Measurements from ENCODE around the gene GAD2.

DNA sequence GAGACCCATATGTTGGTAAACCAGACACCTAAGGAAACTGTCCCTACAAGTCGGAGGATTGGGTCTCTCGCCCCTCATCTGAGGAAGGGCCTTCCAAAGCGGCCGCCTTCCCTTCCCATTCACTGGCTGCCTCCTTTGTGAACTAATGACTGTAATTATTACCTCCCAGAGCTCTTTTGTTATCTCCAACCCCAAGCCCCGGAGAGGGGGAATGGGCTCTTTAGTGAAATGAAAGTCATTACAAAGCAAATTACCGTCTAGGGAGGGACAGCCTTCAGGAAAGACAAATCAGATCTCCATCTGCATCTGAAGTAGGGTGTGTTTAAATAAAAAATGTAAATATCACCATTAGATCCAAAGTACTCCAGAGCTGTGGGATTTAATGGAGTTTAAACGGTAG is 2.6 kb upstream of the GAD2 start:
- TF ChIP-seq, protein P1, sequence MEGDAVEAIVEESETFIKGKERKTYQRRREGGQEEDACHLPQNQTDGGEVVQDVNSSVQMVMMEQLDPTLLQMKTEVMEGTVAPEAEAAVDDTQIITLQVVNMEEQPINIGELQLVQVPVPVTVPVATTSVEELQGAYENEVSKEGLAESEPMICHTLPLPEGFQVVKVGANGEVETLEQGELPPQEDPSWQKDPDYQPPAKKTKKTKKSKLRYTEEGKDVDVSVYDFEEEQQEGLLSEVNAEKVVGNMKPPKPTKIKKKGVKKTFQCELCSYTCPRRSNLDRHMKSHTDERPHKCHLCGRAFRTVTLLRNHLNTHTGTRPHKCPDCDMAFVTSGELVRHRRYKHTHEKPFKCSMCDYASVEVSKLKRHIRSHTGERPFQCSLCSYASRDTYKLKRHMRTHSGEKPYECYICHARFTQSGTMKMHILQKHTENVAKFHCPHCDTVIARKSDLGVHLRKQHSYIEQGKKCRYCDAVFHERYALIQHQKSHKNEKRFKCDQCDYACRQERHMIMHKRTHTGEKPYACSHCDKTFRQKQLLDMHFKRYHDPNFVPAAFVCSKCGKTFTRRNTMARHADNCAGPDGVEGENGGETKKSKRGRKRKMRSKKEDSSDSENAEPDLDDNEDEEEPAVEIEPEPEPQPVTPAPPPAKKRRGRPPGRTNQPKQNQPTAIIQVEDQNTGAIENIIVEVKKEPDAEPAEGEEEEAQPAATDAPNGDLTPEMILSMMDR (conservative IDR thresholded peaks at IDR 0.05; ENCODE audit: low read depth in 2 of 2) = no peak
- TF ChIP-seq EZH2 (IDR thresholded peaks at IDR 0.05; ENCODE audit: low read depth, unreplicated experiment) (no peak), EZH2phosphoT487 (IDR thresholded peaks at IDR 0.05; ENCODE audit: unreplicated experiment) (no peak), ZNF114 (CRISPR knock-in tag; IDR thresholded peaks at IDR 0.05) (no peak), NANOG (IDR thresholded peaks at IDR 0.05; ENCODE audit: borderline replicate concordance) (peak; percentile 98), POLR2AphosphoS5 (IDR thresholded peaks at IDR 0.05; ENCODE audit: low read depth) (no peak), ZNF331 (CRISPR knock-in tag; IDR thresholded peaks at IDR 0.05; ENCODE audit: low read depth) (no peak), JUNB (IDR thresholded peaks at IDR 0.05; ENCODE audit: unreplicated experiment) (no peak), CREB1 (CRISPR knock-in tag; IDR thresholded peaks at IDR 0.05; ENCODE audit: low read depth) (peak; percentile 38; the same call in 1 of the 2 replicates), STAT1 (IDR thresholded peaks at IDR 0.05; ENCODE audit: unreplicated experiment) (no peak)
- TF ChIP-seq, protein P2, sequence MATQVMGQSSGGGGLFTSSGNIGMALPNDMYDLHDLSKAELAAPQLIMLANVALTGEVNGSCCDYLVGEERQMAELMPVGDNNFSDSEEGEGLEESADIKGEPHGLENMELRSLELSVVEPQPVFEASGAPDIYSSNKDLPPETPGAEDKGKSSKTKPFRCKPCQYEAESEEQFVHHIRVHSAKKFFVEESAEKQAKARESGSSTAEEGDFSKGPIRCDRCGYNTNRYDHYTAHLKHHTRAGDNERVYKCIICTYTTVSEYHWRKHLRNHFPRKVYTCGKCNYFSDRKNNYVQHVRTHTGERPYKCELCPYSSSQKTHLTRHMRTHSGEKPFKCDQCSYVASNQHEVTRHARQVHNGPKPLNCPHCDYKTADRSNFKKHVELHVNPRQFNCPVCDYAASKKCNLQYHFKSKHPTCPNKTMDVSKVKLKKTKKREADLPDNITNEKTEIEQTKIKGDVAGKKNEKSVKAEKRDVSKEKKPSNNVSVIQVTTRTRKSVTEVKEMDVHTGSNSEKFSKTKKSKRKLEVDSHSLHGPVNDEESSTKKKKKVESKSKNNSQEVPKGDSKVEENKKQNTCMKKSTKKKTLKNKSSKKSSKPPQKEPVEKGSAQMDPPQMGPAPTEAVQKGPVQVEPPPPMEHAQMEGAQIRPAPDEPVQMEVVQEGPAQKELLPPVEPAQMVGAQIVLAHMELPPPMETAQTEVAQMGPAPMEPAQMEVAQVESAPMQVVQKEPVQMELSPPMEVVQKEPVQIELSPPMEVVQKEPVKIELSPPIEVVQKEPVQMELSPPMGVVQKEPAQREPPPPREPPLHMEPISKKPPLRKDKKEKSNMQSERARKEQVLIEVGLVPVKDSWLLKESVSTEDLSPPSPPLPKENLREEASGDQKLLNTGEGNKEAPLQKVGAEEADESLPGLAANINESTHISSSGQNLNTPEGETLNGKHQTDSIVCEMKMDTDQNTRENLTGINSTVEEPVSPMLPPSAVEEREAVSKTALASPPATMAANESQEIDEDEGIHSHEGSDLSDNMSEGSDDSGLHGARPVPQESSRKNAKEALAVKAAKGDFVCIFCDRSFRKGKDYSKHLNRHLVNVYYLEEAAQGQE (IDR thresholded peaks at IDR 0.05; ENCODE audit: unreplicated experiment) = no peak
- TF ChIP-seq, protein P3, sequence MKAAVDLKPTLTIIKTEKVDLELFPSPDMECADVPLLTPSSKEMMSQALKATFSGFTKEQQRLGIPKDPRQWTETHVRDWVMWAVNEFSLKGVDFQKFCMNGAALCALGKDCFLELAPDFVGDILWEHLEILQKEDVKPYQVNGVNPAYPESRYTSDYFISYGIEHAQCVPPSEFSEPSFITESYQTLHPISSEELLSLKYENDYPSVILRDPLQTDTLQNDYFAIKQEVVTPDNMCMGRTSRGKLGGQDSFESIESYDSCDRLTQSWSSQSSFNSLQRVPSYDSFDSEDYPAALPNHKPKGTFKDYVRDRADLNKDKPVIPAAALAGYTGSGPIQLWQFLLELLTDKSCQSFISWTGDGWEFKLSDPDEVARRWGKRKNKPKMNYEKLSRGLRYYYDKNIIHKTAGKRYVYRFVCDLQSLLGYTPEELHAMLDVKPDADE (IDR thresholded peaks at IDR 0.05) = no peak
- TF ChIP-seq, protein P4, sequence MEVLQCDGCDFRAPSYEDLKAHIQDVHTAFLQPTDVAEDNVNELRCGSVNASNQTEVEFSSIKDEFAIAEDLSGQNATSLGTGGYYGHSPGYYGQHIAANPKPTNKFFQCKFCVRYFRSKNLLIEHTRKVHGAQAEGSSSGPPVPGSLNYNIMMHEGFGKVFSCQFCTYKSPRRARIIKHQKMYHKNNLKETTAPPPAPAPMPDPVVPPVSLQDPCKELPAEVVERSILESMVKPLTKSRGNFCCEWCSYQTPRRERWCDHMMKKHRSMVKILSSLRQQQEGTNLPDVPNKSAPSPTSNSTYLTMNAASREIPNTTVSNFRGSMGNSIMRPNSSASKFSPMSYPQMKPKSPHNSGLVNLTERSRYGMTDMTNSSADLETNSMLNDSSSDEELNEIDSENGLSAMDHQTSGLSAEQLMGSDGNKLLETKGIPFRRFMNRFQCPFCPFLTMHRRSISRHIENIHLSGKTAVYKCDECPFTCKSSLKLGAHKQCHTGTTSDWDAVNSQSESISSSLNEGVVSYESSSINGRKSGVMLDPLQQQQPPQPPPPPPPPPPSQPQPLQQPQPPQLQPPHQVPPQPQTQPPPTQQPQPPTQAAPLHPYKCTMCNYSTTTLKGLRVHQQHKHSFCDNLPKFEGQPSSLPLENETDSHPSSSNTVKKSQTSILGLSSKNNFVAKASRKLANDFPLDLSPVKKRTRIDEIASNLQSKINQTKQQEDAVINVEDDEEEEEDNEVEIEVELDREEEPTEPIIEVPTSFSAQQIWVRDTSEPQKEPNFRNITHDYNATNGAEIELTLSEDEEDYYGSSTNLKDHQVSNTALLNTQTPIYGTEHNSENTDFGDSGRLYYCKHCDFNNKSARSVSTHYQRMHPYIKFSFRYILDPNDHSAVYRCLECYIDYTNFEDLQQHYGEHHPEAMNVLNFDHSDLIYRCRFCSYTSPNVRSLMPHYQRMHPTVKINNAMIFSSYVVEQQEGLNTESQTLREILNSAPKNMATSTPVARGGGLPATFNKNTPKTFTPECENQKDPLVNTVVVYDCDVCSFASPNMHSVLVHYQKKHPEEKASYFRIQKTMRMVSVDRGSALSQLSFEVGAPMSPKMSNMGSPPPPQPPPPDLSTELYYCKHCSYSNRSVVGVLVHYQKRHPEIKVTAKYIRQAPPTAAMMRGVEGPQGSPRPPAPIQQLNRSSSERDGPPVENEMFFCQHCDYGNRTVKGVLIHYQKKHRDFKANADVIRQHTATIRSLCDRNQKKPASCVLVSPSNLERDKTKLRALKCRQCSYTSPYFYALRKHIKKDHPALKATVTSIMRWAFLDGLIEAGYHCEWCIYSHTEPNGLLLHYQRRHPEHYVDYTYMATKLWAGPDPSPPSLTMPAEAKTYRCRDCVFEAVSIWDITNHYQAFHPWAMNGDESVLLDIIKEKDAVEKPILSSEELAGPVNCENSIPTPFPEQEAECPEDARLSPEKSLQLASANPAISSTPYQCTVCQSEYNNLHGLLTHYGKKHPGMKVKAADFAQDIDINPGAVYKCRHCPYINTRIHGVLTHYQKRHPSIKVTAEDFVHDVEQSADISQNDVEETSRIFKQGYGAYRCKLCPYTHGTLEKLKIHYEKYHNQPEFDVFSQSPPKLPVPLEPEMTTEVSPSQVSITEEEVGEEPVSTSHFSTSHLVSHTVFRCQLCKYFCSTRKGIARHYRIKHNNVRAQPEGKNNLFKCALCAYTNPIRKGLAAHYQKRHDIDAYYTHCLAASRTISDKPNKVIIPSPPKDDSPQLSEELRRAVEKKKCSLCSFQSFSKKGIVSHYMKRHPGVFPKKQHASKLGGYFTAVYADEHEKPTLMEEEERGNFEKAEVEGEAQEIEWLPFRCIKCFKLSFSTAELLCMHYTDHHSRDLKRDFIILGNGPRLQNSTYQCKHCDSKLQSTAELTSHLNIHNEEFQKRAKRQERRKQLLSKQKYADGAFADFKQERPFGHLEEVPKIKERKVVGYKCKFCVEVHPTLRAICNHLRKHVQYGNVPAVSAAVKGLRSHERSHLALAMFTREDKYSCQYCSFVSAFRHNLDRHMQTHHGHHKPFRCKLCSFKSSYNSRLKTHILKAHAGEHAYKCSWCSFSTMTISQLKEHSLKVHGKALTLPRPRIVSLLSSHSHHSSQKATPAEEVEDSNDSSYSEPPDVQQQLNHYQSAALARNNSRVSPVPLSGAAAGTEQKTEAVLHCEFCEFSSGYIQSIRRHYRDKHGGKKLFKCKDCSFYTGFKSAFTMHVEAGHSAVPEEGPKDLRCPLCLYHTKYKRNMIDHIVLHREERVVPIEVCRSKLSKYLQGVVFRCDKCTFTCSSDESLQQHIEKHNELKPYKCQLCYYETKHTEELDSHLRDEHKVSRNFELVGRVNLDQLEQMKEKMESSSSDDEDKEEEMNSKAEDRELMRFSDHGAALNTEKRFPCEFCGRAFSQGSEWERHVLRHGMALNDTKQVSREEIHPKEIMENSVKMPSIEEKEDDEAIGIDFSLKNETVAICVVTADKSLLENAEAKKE (CRISPR knock-in tag; IDR thresholded peaks at IDR 0.05) = no peak

Measured in GM23338 (cell line).